Suprapubic skin (tissue), 4 donors: ENCODE results near the gene RRAD. TPM values are rescaled to one million over a fixed set of nuclear protein-coding genes. Genes with fewer than 3 reads are reported as not detected.
A peak's percentile ranks its signal among the peaks of the same experiment; 100 is the strongest.

Source experiments
- DNase-seq, 2 donors: peaks; one replicate each; pipeline ENCODE4 v3.0.0-alpha.2; 2019; ENCODE audit warnings: low spot score in 2 of 2
- H3K27ac ChIP-seq: fragments of 200-600 bp; sonication (generic); one replicate; pipeline ENCODE4 v1.5.1; 2019
- H3K27me3 ChIP-seq: fragments of 200-600 bp; sonication (generic); one replicate; pipeline ENCODE4 v1.5.1; 2019
- H3K36me3 ChIP-seq: fragments of 200-600 bp; sonication (generic); one replicate; pipeline ENCODE4 v1.5.1; 2019
- H3K4me1 ChIP-seq: fragments of 200-600 bp; sonication (generic); one replicate; pipeline ENCODE4 v1.5.1; 2019
- H3K4me3 ChIP-seq: fragments of 200-600 bp; sonication (generic); one replicate; pipeline ENCODE4 v1.5.1; 2019; ENCODE audit warnings: mild to moderate bottlenecking
- H3K9me3 ChIP-seq: fragments of 200-600 bp; sonication (generic); one replicate; pipeline ENCODE4 v1.5.1; 2019
- EP300 ChIP-seq: sonication (generic); formaldehyde crosslinking; IDR thresholded peaks from one replicate; pipeline ENCODE4 v1.6.1; 2017; ENCODE audit warnings: antibody characterized with exemption
- POLR2A ChIP-seq, 2 donors: fragments of 450-650 bp; IDR thresholded peaks; one replicate each; pipeline ENCODE4 v1.6.1; 2017; ENCODE audit warnings: antibody characterized with exemption in 2 of 2, mild to moderate bottlenecking in 2 of 2, moderate library complexity in 2 of 2
- POLR2AphosphoS5 ChIP-seq, 3 donors: sonication (generic); formaldehyde crosslinking; IDR thresholded peaks; one replicate each; pipeline ENCODE4 v1.6.1; 2017; ENCODE audit warnings: antibody characterized with exemption in 3 of 3
- WGBS: methylation state at CpG from one replicate; pipeline ENCODE4 v1.1.5; 2018; 5-methylcytosine and 5-hydroxymethylcytosine counted together
- total RNA-seq, 4 donors: library from RNA; depleted of rRNA; stranded (reverse); fragments of >200 nt; gene quantifications; one replicate each; pipeline ENCODE4 v1.1.0, GENCODE V29; 2016
- TF ChIP-seq, protein P1 (sequence below), 2 donors: fragments of 200-600 bp in 1 of 2; fragments of 450-650 bp in 1 of 2; sonication (generic) in 1 of 2; IDR thresholded peaks; one replicate each; pipeline ENCODE4 v1.5.1; 2016 to 2019; ENCODE audit warnings: antibody characterized with exemption in 2 of 2, mild to moderate bottlenecking in 1 of 2, moderate library complexity in 1 of 2

Gene RRAD
- total RNA-seq, 4 donors from 2014 or later = 1.5 to 12.1 (median 4.6) TPM

DNA sequence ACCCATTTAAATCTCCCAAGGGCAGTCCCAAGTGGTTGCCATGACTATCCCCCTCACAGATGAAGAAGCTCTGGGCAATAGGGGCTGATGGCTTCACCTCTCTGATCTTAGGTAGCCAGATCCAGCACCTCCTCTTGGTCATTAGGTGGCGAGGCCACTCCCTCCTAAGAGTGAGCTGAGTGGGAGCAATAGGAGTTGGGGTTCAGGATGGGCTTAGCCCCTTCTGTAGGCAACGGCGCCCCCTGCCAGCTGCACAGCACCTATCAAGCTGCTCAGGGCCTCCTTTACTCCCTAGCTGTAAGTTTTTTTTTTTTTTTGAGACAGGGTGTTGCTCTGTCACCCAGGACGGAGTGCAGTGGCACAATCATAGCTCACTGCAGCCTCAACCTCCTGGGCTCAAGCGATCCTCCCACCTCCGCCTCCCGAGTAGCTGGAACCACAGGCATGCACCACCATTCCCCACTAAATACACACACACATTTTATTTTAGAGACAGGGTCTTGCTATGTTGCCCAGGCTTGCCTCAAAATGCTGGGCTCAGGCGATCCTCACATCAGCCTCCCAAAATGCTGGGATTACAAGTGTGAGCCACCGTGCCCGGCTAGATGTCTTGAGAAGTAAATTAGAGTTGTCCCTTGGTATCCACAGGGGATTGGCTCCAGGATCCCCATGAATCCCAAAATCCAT, 3.5 kb upstream of the RRAD start:
- no peak overlapping the region for H3K27ac ChIP-seq
- WGBS = 84% methylated on average over 10 of the region's 10 CpGs
- DNase-seq = no peak
- H3K36me3 ChIP-seq = no peaks in the 10 kb centered on the region
- no peak overlapping the region for H3K4me3 ChIP-seq
- H3K9me3 ChIP-seq = no peaks in the 10 kb centered on the region
- H3K27me3 ChIP-seq = peaks cover 17% of the 10 kb centered on the region
- H3K4me1 ChIP-seq = peaks cover 55% of the 10 kb centered on the region
- TF ChIP-seq, protein P1, sequence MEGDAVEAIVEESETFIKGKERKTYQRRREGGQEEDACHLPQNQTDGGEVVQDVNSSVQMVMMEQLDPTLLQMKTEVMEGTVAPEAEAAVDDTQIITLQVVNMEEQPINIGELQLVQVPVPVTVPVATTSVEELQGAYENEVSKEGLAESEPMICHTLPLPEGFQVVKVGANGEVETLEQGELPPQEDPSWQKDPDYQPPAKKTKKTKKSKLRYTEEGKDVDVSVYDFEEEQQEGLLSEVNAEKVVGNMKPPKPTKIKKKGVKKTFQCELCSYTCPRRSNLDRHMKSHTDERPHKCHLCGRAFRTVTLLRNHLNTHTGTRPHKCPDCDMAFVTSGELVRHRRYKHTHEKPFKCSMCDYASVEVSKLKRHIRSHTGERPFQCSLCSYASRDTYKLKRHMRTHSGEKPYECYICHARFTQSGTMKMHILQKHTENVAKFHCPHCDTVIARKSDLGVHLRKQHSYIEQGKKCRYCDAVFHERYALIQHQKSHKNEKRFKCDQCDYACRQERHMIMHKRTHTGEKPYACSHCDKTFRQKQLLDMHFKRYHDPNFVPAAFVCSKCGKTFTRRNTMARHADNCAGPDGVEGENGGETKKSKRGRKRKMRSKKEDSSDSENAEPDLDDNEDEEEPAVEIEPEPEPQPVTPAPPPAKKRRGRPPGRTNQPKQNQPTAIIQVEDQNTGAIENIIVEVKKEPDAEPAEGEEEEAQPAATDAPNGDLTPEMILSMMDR (IDR thresholded peaks at IDR 0.05) = no peak
- no peak for TF ChIP-seq POLR2A (IDR thresholded peaks at IDR 0.05)
- TF ChIP-seq EP300 = no peak
- TF ChIP-seq POLR2AphosphoS5 (IDR thresholded peaks at IDR 0.05) = no peak

DNA sequence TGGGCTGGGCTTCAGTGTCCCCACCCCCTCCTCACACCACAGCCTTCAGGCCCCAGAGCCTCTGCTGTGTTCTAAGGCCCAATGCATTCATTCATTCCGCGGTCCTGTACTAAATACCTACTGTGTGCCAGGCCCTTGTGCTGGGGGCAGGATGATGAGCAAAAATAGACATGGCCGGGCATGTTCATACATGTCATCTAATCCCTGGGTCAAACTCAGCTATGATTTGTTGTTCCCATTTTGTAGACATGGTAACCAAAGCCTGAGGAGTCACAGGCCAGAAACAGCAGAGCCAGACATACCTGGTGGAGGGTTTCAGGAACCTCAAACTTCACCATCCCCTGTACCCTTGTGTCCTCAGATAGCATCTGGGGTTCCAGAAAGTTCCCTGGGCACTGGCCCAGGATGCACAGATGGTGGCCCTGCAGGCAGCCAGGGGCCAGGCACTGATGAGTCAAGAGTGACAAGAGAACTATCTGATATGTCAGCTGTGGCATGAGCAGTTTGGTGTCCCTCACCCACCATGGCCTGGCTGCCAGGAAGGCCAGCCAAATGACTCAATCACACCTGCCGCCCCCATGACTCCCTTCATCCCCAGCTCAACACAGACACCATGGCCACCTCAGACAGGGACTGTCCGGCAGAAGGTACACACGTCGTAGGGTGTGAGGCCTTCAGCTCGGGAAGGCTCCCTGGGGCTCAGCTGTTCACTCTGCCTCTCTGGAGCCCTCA, 2.7 kb upstream of the RRAD start:
- TF ChIP-seq POLR2A (IDR thresholded peaks at IDR 0.05) (no peak), EP300 (no peak), POLR2AphosphoS5 (IDR thresholded peaks at IDR 0.05) (no peak)
- TF ChIP-seq, protein P1 (IDR thresholded peaks at IDR 0.05) = no peak
- H3K4me1 ChIP-seq = peaks cover 50% of the 10 kb centered on the region
- H3K4me3 ChIP-seq = no peak overlapping the region
- no peak overlapping the region for H3K27ac ChIP-seq
- H3K36me3 ChIP-seq = no peaks in the 10 kb centered on the region
- H3K27me3 ChIP-seq = peaks cover 24% of the 10 kb centered on the region
- WGBS = 86% methylated on average over 3 of the region's 8 CpGs
- no peaks in the 10 kb centered on the region for H3K9me3 ChIP-seq
- no peak for DNase-seq

DNA sequence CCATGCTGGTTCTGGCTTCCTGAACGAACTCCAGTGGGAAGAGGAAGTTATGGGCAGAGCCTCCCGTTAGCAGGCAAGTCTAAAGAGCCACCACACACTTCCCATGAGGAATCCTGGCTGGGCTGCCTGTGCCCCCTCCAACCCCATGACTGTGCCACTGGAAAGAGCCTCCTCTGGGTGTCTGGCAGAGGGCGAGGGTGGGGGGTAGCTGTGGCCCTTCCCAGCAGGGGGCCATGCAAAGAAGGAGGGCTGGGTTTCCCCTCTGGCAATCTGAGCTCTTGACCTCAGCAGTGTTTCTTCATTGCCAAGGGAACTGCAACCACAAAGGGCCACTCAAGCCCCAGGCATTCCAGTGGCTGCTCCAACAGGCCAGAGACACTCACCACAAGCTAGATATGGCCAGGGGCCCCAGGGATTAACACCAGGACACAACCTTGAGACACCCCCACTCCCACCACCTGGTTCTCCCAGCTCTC, 1.7 kb upstream of the RRAD start:
- 50% methylated on average over 3 of the region's 3 CpGs for WGBS
- TF ChIP-seq POLR2AphosphoS5 (IDR thresholded peaks at IDR 0.05) (no peak), EP300 (no peak), POLR2A (IDR thresholded peaks at IDR 0.05) (no peak)
- TF ChIP-seq, protein P1 (IDR thresholded peaks at IDR 0.05) = no peak
- Histone ChIP-seq H3K27ac (no peak overlapping the region), H3K9me3 (no peaks in the 10 kb centered on the region), H3K36me3 (no peaks in the 10 kb centered on the region), H3K4me1 (peaks cover 41% of the 10 kb centered on the region), H3K27me3 (peaks cover 25% of the 10 kb centered on the region), H3K4me3 (no peak overlapping the region)
- no peak for DNase-seq

DNA sequence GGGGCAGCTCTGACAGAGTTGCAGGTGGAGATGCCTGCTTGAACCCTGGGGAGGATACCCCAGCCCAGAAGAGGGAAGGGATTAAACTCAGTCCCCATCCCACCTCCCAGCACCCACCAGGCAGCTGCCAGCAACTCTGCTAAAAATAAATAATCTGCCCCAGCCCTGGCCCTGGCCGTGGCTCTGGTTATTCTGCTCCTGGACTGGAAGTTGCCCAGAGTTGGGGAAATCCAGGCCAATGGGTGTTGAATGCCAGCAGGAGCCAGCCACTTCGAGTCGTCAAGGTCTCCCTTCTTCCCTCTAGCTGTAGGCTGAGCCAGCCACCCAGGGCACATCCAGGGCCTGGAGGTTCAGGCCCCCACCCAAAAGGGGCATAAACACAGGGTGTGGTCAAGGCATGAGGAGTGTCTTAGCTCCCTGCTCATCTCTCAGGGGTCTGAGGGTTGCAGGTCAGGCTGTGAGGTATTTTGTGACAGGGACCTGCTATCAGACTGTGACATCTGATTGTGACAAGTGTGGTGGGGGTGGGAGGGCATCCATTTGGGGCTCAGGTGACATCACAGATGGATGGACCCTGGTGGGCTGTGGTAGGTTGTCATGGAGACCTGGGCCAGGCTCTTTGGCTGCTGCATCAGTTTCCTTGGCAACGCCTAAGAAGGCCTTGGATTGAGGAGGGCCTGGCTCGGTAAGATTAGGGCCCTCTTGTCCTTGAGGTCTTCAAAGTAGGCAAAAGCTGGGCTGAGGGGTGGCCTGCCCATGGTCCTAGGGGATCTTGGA, 1.0 kb upstream of the RRAD start:
- 48% methylated on average over 4 of the region's 5 CpGs for WGBS
- Histone ChIP-seq H3K27me3 (peaks cover 28% of the 10 kb centered on the region), H3K4me3 (peak overlapping the region; percentile 51), H3K36me3 (no peaks in the 10 kb centered on the region), H3K4me1 (peaks cover 41% of the 10 kb centered on the region), H3K27ac (peak overlapping the region; percentile 18), H3K9me3 (no peaks in the 10 kb centered on the region)
- DNase-seq = no peak
- TF ChIP-seq POLR2A (IDR thresholded peaks at IDR 0.05) (no peak), POLR2AphosphoS5 (IDR thresholded peaks at IDR 0.05) (no peak)

DNA sequence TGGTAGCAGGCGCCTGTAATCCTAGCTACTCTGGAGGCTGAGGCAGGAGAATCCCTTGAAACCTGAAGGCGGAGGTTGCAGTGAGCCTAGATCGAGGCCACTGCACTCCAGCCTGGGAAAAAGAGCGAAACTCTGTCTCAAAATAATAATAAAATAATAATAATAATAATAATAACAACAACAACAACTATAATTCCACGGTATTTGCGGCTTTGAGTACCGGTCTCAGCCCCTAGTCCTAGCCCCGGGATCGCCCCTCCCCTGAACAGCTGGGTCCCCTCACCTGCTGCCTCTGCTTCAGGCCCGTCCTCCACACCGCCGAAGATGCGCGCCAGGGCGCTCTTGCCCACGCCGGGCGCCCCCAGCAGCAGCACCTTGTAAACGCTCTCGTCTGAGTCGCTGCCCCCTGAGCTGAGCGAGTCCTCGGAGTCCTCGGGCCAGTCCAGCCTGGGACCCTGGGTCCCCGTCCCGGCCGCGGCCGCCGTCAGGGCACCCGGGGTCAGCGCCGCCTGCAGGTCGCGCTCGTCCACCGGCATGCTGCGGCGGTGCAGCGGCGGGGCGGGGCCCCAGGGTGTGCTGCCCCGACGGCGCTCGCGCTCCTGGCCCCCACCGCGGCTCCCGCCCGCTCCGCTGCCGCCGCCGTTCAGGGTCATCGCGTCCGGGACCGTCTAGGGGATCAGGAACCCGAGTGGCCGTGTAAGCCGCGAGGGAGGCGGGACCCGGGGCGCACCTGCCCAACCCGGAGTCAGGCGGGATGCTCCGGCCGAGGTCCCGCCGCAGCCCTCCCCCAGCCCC, 611 bp downstream of the RRAD start:
- no peak for DNase-seq
- Histone ChIP-seq H3K27me3 (peaks cover 30% of the 10 kb centered on the region), H3K4me1 (peaks cover 41% of the 10 kb centered on the region), H3K9me3 (no peaks in the 10 kb centered on the region), H3K27ac (no peak overlapping the region), H3K4me3 (peak overlapping the region; percentile 51), H3K36me3 (no peaks in the 10 kb centered on the region)
- 15% methylated on average over 22 of the region's 72 CpGs for WGBS
- TF ChIP-seq EP300 = no peak
- TF ChIP-seq, protein P1 (IDR thresholded peaks at IDR 0.05) = peak in 1 of 2 donors; percentile 44
